Activated naive CD4-positive, alpha-beta T cell treated with anti-CD3 and anti-CD28 coated beads, Interleukin-2, amount 10 ng/mL, durations not matched to agents 7 days and 5 days (primary cell): ENCODE measurements around the gene KRT73.

Experiments
- CTCF ChIA-PET: fragments of 350-600 bp; sonication (Branson Sonifier 250); formaldehyde crosslinking; loops from one replicate; lab custom pipeline; 2021; ENCODE audit warnings: antibody characterized with exemption; lab: Charles Lee
- DNase-seq: peaks from one replicate; pipeline ENCODE4 v3.0.0-alpha.2; 2020
- H3K27ac Mint-ChIP-seq: one replicate; pipeline ENCODE4 v1.8.0; 2021; ENCODE audit warnings: mild to moderate bottlenecking, moderate library complexity, mixed read lengths
- H3K27me3 Mint-ChIP-seq: one replicate; pipeline ENCODE4 v1.8.0; 2021; ENCODE audit warnings: mild to moderate bottlenecking, mixed read lengths
- H3K36me3 Mint-ChIP-seq: one replicate; pipeline ENCODE4 v1.8.0; 2021; ENCODE audit warnings: mixed read lengths
- H3K4me1 Mint-ChIP-seq: one replicate; pipeline ENCODE4 v1.8.0; 2021; ENCODE audit warnings: mixed read lengths
- H3K4me3 Mint-ChIP-seq: one replicate; pipeline ENCODE4 v1.8.0; 2021; ENCODE audit warnings: mild to moderate bottlenecking, moderate library complexity, mixed read lengths
- H3K9me3 Mint-ChIP-seq: one replicate; pipeline ENCODE4 v1.8.0; 2021; ENCODE audit warnings: mixed read lengths

Gene KRT73

DNA sequence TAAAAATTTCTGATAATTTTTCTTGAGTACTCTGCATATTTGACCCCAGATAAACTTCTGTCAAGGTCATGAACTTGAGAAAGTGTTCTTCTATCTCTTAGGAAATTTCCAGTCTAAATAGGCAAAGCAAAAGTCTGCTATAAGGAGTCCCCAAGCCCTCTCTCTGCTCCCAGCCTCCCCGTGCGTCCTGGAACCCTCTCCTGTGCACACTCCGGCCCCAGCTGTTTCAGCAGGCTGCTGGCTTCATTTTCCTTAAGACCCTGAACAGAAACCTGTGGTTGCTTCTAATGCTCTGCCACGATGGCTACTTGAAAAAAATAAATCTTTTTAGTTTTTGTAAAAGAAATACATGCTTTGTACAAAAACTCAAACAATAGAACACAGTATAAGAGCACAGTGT, 18.9 kb upstream of the KRT73 start:
- Mint-ChIP-seq H3K36me3 (peaks cover 5% of the 10 kb centered on the region), H3K4me3 (no peak overlapping the region), H3K4me1 (peaks cover 50% of the 10 kb centered on the region), H3K9me3 (peaks cover 1% of the 10 kb centered on the region), H3K27me3 (peaks cover 8% of the 10 kb centered on the region), H3K27ac (no peak overlapping the region)
- CTCF ChIA-PET: no interaction called here
- DNase-seq: no peak

DNA sequence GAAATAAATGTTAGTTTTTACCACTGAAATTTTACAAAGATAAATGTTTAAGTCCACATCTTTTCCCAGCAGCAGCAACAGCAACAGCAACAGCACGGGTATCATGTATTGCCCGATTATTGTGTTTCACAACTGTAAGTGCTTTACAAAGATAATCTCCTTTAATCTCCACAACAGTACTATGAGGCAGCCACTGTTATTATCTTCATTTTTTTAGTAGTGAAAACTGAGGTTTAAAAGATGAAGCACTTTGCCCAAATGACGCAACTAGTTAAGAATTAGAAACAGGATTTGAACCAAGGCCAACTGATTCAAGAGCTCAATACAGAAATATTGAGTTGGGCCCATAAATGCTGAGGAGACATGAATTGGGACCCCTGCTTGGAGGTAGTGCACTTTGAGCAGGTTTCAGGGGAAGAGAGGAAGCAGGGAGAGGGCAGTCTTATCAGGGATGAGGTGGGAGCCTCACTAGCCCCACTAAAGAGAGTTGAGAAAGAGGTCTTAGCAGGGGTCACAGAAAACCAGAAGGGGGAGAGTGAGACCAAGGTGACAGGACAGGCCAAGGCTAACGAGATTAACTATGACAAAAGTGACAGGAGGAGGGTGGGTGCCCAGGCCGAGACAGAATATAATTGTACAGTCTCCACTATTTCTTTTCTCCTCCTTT, 18.4 kb upstream of the KRT73 start:
- CTCF ChIA-PET: no interaction called here
- H3K27me3 Mint-ChIP-seq: peaks cover 8% of the 10 kb centered on the region
- peaks cover 50% of the 10 kb centered on the region for H3K4me1 Mint-ChIP-seq
- no peak overlapping the region for H3K27ac Mint-ChIP-seq
- no peak overlapping the region for H3K4me3 Mint-ChIP-seq
- DNase-seq: no peak
- peaks cover 1% of the 10 kb centered on the region for H3K9me3 Mint-ChIP-seq
- peaks cover 1% of the 10 kb centered on the region for H3K36me3 Mint-ChIP-seq

DNA sequence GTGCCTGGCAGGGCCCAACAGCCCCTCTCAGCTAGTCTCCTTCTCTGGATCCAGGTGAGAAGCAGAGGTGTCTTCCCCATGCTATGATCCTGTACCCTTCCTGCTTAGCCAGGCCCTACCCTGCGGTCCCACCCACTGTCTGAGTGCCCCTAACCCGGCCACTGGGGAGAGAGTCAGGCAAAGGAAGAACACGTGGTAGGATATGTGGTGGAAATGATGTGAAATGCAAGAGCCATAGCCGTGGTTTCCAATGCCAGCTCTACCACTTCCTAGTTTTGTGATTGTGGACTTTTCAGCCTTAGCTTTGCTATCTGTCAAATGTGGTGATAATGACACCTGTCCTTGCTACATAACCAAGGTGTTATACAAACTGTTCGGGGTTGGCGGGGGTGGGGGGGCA, 17.8 kb upstream of the KRT73 start:
- H3K4me3 Mint-ChIP-seq: no peak overlapping the region
- peak; percentile 21 for DNase-seq
- peaks cover 1% of the 10 kb centered on the region for H3K36me3 Mint-ChIP-seq
- peaks cover 8% of the 10 kb centered on the region for H3K27me3 Mint-ChIP-seq
- no peak overlapping the region for H3K27ac Mint-ChIP-seq
- CTCF ChIA-PET: no interaction called here
- H3K4me1 Mint-ChIP-seq: peaks cover 50% of the 10 kb centered on the region
- H3K9me3 Mint-ChIP-seq: peaks cover 1% of the 10 kb centered on the region

DNA sequence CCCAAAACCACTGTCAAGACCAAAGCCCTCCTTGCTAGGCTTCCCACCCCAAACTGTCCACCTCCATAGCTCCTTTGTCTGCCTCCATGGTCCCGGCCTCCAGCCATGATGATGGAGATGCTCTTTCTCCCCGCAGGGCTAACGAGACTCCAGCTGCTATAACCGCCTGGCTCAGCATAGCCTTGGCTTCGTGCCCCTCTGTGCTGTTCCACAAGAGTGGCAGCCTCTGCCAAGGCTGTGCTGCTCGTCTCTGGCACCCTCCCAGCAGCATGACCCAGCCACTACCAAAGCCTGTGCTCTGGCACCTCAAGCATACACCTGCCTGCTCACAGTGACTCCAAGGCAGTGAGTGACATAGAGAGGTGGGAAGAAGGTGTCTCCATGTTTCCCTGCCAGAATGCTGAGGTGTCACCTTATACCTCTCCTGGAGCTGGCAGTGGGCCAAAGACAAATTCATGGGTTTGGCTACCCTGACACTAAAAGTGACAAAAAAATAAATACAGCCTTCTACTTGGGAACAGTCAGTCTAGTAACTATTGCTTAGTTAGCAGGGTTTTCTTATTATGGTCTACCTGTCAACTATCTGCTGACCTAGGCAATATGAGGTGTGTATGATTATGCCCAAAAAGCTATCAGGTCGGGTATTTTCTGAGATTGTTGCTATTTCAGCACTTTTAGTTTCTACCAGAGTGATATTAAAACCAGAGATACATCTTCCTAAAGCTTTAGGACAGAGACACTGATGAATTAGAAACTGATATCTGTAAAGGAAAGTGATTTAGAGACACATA, 16.1 kb upstream of the KRT73 start:
- peaks cover 63% of the 10 kb centered on the region for H3K4me1 Mint-ChIP-seq
- CTCF ChIA-PET: interaction anchor here (1.2 kb wide), 1 partner anchor 9 kb away, joined by 3 read pairs; no protein-coding TSS in a partner anchor
- peak; percentile 12 for DNase-seq
- H3K27ac Mint-ChIP-seq: peak overlapping the region; percentile 77
- peaks cover 1% of the 10 kb centered on the region for H3K36me3 Mint-ChIP-seq
- peaks cover 1% of the 10 kb centered on the region for H3K9me3 Mint-ChIP-seq
- peaks cover 8% of the 10 kb centered on the region for H3K27me3 Mint-ChIP-seq
- H3K4me3 Mint-ChIP-seq: no peak overlapping the region

DNA sequence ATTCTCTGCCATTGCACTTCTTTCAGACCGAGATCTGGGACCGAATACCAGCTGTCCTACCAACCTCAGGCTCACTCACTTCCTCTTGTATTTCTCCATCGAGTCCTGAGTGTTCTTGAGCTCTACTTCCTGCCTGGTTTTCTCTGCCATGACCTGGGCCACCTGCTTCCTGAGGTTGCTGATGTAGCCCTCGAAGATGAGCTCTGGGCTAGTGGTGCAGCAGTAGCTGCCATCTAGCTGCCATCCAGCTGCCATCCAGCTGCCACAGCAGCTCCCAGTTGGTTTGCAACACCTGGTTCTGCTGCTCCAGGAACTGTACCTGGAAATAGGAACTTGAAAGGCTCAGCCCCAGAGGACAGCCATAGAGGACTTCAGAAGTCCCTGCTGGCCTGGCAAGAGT, 15.0 kb upstream of the KRT73 start:
- Mint-ChIP-seq H3K9me3 (peaks cover 1% of the 10 kb centered on the region), H3K4me3 (no peak overlapping the region), H3K27ac (peak overlapping the region; percentile 83), H3K27me3 (peaks cover 8% of the 10 kb centered on the region), H3K36me3 (peaks cover 1% of the 10 kb centered on the region), H3K4me1 (peaks cover 66% of the 10 kb centered on the region)
- DNase-seq: peak; percentile 71
- CTCF ChIA-PET: interaction anchor here (0.8 to 1.2 kb wide), 3 partner anchors 8 to 23 kb away, joined by 3 to 6 read pairs (median 3); no protein-coding TSS in a partner anchor

DNA sequence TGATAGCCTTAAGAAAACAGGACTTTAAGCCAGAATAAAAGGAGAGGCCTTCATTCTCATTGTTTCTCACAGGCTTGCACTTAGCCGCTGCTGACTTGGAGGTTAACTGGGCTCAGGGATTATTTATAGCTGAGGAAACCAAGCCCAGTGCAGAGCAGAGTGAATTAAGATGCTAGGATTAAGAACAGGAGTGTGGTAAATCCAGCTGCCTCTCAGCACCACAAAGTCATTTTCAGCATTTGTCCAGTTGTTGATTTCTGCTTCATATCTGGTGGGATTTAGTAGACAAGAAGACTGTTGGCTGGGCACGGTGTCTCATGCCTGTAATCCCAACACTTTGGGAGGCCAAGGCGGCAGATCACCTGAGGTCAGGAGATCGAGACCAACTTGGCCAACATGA, 14.3 kb upstream of the KRT73 start:
- Mint-ChIP-seq H3K36me3 (peaks cover 1% of the 10 kb centered on the region), H3K4me3 (no peak overlapping the region), H3K27ac (no peak overlapping the region), H3K27me3 (peaks cover 8% of the 10 kb centered on the region), H3K4me1 (peaks cover 68% of the 10 kb centered on the region), H3K9me3 (peaks cover 1% of the 10 kb centered on the region)
- DNase-seq: no peak
- CTCF ChIA-PET: interaction anchor here (1.2 to 1.5 kb wide), 2 partner anchors 9 to 238 kb away, joined by 3 to 6 read pairs; no protein-coding TSS in a partner anchor

DNA sequence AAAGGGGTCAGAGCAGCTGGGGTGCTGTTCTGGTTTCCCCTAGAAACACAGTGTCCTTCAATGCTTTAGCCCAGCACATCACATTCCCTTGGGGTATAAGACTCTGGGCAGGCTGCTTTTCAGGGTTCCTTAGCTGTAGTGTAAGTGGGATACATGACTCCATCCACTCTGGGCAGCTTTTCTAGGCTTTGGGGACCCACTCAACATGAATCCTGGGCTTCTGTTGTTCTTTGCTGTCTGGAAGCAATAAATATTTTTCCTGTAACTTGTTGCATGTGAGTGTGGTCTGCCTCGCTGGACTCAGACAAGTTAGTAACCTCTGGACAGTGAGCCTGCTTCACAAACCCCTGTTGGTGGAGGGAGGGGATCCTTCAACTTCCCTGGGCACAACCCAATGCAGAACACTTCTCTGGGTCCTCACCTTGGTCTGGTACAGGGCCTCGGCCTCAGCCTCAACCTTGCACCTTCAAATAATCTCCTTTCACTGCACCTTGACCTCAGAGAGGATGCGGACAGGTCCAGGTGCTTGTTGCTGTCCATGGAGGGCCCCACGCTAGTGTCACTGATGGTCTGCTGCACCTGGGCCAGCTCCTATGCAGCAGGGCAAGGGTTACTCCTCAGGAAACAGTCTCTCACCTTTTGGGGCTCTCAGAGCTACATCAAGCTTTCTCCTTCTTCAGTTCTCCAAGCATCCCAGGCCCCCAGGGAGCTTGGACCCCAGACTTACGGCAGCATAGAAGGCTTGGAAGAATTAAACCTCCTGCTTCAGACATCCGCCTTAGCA, 13.5 kb upstream of the KRT73 start:
- H3K27me3 Mint-ChIP-seq: peaks cover 6% of the 10 kb centered on the region
- peaks cover 1% of the 10 kb centered on the region for H3K36me3 Mint-ChIP-seq
- peaks cover 75% of the 10 kb centered on the region for H3K4me1 Mint-ChIP-seq
- H3K4me3 Mint-ChIP-seq: no peak overlapping the region
- peak overlapping the region; percentile 58 for H3K27ac Mint-ChIP-seq
- H3K9me3 Mint-ChIP-seq: peaks cover 1% of the 10 kb centered on the region
- DNase-seq: peak; percentile 15
- CTCF ChIA-PET: interaction anchor here (1.5 kb wide), 1 partner anchor 239 kb away, joined by 3 read pairs; no protein-coding TSS in a partner anchor

DNA sequence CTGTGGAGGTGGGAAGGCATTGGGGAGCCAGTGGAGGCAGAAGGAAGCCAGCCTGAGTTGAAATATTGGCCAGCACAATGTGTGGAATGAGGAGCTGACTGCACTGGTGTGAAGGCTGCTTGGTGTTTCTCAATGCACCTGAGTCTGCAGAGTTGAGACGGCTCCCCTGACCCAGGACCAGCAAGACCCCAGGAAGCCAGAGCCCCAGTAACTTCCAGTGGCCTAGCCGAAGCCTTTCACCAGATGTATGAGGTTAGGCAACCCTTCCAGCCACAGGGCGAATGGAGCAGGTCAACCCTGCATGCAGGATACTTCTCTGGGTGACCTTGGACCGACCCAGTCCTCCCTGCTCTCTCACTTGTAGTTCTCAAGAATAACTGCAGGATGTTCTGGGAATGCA, 12.9 kb upstream of the KRT73 start:
- Mint-ChIP-seq H3K36me3 (peaks cover 1% of the 10 kb centered on the region), H3K27me3 (peaks cover 4% of the 10 kb centered on the region), H3K4me1 (peaks cover 75% of the 10 kb centered on the region), H3K9me3 (peaks cover 1% of the 10 kb centered on the region), H3K4me3 (no peak overlapping the region), H3K27ac (no peak overlapping the region)
- CTCF ChIA-PET: no interaction called here
- peak; percentile 14 for DNase-seq

DNA sequence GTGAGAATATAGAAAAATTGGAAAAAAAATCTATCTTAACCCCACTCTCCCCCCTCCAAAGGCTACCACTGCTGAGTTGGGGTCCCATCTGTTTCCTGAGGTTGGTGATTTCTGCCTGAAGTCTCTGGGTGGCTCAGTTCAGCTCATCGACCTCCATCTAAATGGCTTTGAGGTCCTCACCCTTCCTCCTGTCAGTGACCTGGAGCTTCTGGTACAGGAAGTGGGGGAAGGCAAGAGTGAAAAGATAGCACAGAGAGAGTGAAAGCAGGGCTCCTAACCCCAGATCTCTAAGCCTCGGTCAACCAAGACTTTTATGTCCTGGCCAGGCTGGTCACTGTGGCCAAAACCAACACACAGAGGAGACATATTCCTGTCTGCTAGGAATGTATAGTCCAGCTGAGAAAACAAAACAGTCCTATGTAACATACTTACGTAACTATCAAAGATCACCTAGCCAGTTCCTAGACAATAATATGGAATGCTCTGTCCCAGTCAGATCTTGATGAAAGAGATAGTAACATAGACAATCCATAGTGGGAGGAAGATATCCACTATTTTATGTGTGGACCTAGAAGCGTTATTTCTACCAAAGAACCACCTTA, 12.3 kb upstream of the KRT73 start:
- peak overlapping the region; percentile 49 for H3K27ac Mint-ChIP-seq
- H3K4me1 Mint-ChIP-seq: peaks cover 73% of the 10 kb centered on the region

DNA sequence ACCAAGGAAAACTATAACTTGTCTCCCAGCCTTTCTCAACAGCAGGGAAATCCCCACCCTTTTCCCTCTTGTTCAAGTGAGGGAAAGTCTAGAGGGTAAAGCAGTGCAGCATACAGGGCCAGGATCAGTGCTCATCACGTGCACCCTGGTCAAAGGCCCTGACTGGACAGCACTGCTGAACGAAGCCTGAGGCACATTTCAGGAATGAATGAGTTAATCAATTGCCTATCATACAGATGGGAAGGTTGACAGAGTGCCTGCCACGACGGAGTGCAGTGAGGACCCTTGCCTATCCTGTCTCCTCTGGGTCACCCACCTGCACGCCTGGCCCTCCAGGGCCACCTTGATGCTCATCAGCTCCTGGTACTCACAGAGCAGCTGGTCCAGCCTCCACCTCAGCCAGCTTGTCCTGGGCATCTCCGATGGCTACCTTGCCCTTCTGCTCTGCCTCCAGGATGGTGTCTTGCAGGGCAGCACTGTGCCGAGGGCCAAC, 11.7 kb upstream of the KRT73 start:
- Mint-ChIP-seq H3K27ac (peak overlapping the region; percentile 49), H3K4me3 (peak overlapping the region; percentile 59)
- CTCF ChIA-PET: interaction anchor here (1.2 kb wide), 1 partner anchor 250 kb away, joined by 3 read pairs; no protein-coding TSS in a partner anchor

More for the DNA sequence above, 12.3 kb upstream of the KRT73 start:
- Mint-ChIP-seq H3K36me3 (peaks cover 1% of the 10 kb centered on the region), H3K27me3 (peaks cover 4% of the 10 kb centered on the region), H3K4me3 (peak overlapping the region; percentile 59), H3K9me3 (peaks cover 1% of the 10 kb centered on the region)
- CTCF ChIA-PET: interaction anchor here (1.2 kb wide), 1 partner anchor 249 kb away, joined by 3 read pairs; no protein-coding TSS in a partner anchor
- peak; percentile 23 for DNase-seq

DNA sequence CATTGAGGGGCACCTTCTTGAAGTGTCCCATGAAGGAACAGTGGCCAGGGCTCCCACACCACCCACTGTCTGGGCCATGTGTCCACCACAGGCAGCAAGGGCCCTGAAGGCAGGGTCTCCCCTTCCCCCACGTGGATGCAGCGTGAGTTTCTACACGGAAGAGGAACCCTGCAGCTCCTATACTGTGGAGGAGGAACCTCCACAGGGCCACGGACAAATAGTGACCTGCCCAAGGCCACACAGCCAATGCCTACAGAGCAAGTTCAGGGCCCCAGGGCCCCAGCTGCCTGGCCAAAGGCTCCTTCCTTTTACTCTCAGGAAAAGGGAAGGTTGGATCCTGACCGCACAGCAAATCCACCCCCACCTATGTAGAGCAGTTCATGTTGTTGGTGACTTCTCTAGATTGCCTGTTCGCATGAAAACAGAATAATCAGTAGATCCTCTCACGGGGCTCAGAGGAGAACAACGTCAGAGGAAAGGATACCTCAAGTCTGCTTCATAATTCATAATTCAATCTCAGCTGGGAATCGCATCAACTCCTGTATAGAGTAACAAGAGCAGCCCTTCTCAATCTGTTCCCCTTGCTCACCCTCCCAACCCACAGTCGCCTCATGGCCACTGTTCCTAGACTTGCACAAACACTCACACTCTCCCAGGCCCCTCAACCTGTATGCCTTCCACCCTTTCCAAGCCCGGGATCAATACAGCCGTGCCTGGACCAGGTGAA, 11.1 kb upstream of the KRT73 start:
- H3K27me3 Mint-ChIP-seq: peaks cover 4% of the 10 kb centered on the region
- H3K27ac Mint-ChIP-seq: peak overlapping the region; percentile 33
- peaks cover 1% of the 10 kb centered on the region for H3K36me3 Mint-ChIP-seq
- CTCF ChIA-PET: interaction anchor here (1.2 kb wide), 1 partner anchor 251 kb away, joined by 3 read pairs; no protein-coding TSS in a partner anchor
- DNase-seq: peak; percentile 17
- peak overlapping the region; percentile 59 for H3K4me3 Mint-ChIP-seq
- peaks cover 67% of the 10 kb centered on the region for H3K4me1 Mint-ChIP-seq
- H3K9me3 Mint-ChIP-seq: peaks cover 1% of the 10 kb centered on the region

More for the DNA sequence above, 11.7 kb upstream of the KRT73 start:
- H3K4me1 Mint-ChIP-seq: peaks cover 71% of the 10 kb centered on the region
- peaks cover 1% of the 10 kb centered on the region for H3K36me3 Mint-ChIP-seq
- H3K27me3 Mint-ChIP-seq: peaks cover 4% of the 10 kb centered on the region
- DNase-seq: peak; percentile 15
- peaks cover 1% of the 10 kb centered on the region for H3K9me3 Mint-ChIP-seq

DNA sequence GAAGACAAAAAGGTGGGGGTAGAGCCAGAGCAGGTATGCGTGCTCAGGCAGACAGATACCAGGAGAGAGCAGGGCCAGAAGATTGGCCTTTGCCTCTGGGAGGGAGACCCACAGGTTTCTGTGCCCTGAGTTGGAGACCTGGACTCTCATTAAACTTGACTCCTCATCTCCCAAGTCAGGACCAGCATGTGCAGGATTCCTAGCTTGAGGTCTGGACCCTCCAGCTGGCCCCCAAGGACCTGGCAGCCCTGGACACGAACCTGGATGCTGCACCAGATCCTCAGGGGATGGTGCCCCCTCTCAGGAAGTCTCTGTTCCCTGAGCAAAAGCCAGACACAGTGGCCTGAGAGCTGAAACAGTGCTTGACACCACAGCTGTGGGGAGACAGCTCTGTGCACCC, 10.5 kb upstream of the KRT73 start:
- CTCF ChIA-PET: no interaction called here
- Mint-ChIP-seq H3K9me3 (no peaks in the 10 kb centered on the region), H3K4me3 (no peak overlapping the region), H3K27ac (no peak overlapping the region), H3K27me3 (peaks cover 4% of the 10 kb centered on the region), H3K4me1 (peaks cover 61% of the 10 kb centered on the region), H3K36me3 (no peaks in the 10 kb centered on the region)
- no peak for DNase-seq

DNA sequence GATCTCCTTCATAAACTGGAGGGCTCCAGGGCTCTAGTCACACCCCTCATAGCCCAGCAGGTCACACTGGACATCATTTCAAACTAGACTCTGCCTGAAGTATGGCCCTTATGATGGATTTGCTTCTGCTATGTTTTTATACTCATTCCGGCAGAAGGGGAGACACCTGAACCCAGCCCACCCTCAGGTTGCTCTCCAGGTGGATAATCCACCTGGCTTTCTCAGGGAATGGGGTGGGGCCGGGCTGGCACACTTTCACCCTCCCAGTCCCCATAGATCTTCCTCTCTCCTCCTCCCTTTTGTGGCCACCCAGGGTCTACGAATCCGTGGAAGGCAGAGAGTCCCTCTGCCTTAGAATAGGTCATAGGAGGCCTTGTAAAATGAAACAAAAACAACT, 9.8 kb upstream of the KRT73 start:
- Mint-ChIP-seq H3K36me3 (no peaks in the 10 kb centered on the region), H3K27me3 (peaks cover under 1% of the 10 kb centered on the region), H3K27ac (no peak overlapping the region), H3K4me3 (no peak overlapping the region), H3K4me1 (peaks cover 54% of the 10 kb centered on the region), H3K9me3 (no peaks in the 10 kb centered on the region)
- no peak for DNase-seq
- CTCF ChIA-PET: no interaction called here
